Muscle layer of duodenum (tissue), 2 donors: Measurements from ENCODE around the gene PDSS2.
"Not testable (repeated sequence)": the region's sequence is repeated elsewhere in the genome, so short reads cannot be mapped to it uniquely, and the experiment has no call there.

Experiments used
- H3K27ac ChIP-seq: one replicate; pipeline ENCODE4 v1.7.0; 2013; ENCODE audit warnings: mild to moderate bottlenecking, low read length
- H3K27me3 ChIP-seq: one replicate; pipeline ENCODE4 v1.7.0; 2013; ENCODE audit warnings: low read depth, mild to moderate bottlenecking, control low read depth, low read length
- H3K36me3 ChIP-seq, 2 donors: one replicate each; pipeline ENCODE4 v1.7.0; 2013; ENCODE audit warnings: low read length in 2 of 2, control low read depth in 1 of 2, mild to moderate bottlenecking in 1 of 2; ENCODE audit not compliant: insufficient read depth in 2 of 2, control insufficient read depth in 1 of 2
- H3K4me1 ChIP-seq, 2 donors: one replicate each; pipeline ENCODE4 v1.7.0; 2013; ENCODE audit warnings: low read length in 2 of 2, mild to moderate bottlenecking in 2 of 2, control low read depth in 1 of 2, moderate library complexity in 1 of 2; ENCODE audit not compliant: insufficient read depth in 2 of 2, control insufficient read depth in 1 of 2
- H3K4me3 ChIP-seq, 2 donors: one replicate each; pipeline ENCODE4 v1.7.0; 2013; ENCODE audit warnings: low read length in 2 of 2, low read depth in 1 of 2, mild to moderate bottlenecking in 1 of 2
- H3K9me3 ChIP-seq, 2 donors: one replicate each; pipeline ENCODE4 v1.7.0; 2013; ENCODE audit warnings: low read length in 2 of 2, control low read depth in 1 of 2, mild to moderate bottlenecking in 1 of 2; ENCODE audit not compliant: control insufficient read depth in 1 of 2
- donor health status: healthy.

PDSS2 gene

GRCh38 chr6:107121266-107121665 is 338.1 kb downstream of the PDSS2 start:
- Histone ChIP-seq H3K27me3 (no peaks in the 10 kb centered on the region), H3K27ac (no peak overlapping the region), H3K36me3 (no peaks in the 10 kb centered on the region), H3K4me1 (peaks cover 0 to 5% of the 10 kb centered on the region in 2 donors), H3K4me3 (no peak overlapping the region), H3K9me3 (no peaks in the 10 kb centered on the region)

- H3K4me1 ChIP-seq, result peaks cover 0 to 12% of the 10 kb centered on the region in 2 donors
- no peaks in the 10 kb centered on the region for H3K36me3 ChIP-seq
- H3K4me3 ChIP-seq, result no peak overlapping the region
- no peaks in the 10 kb centered on the region for H3K9me3 ChIP-seq
- H3K27ac ChIP-seq, result no peak overlapping the region
- H3K27me3 ChIP-seq, result no peaks in the 10 kb centered on the region
Observed at GRCh38 chr6:107120404-107120803, 339.0 kb downstream of the PDSS2 start.

GRCh38 chr6:107118976-107119375 is 340.4 kb downstream of the PDSS2 start:
- Histone ChIP-seq H3K9me3 (no peaks in the 10 kb centered on the region), H3K4me3 (no peak overlapping the region), H3K27me3 (no peaks in the 10 kb centered on the region), H3K36me3 (no peaks in the 10 kb centered on the region), H3K27ac (no peak overlapping the region), H3K4me1 (peaks cover under 1 to 13% of the 10 kb centered on the region in 2 donors)

GRCh38 chr6:107118540-107118939 is 340.8 kb downstream of the PDSS2 start:
- H3K4me1 ChIP-seq, result peaks cover 4 to 17% of the 10 kb centered on the region in 2 donors
- H3K9me3 ChIP-seq, H3K27me3 ChIP-seq, H3K27ac ChIP-seq, H3K36me3 ChIP-seq, H3K4me3 ChIP-seq: not testable (repeated sequence)

GRCh38 chr6:107116931-107117330 is 342.4 kb downstream of the PDSS2 start:
- peak overlapping the region in 1 of 2 donors; percentile 78 for H3K4me3 ChIP-seq
- no peaks in the 10 kb centered on the region for H3K9me3 ChIP-seq
- H3K27ac ChIP-seq, result no peak overlapping the region
- H3K27me3 ChIP-seq, result no peaks in the 10 kb centered on the region
- peaks cover 4 to 21% of the 10 kb centered on the region in 2 donors for H3K4me1 ChIP-seq
- no peaks in the 10 kb centered on the region for H3K36me3 ChIP-seq

GRCh38 chr6:107116328-107116892 is 343.0 kb downstream of the PDSS2 start:
- no peaks in the 10 kb centered on the region for H3K36me3 ChIP-seq
- H3K27me3 ChIP-seq, result no peaks in the 10 kb centered on the region
- peak overlapping the region; percentile 78 to 83 for H3K4me3 ChIP-seq
- peak overlapping the region; percentile 67 for H3K27ac ChIP-seq
- no peaks in the 10 kb centered on the region for H3K9me3 ChIP-seq
- peaks cover 4 to 21% of the 10 kb centered on the region in 2 donors for H3K4me1 ChIP-seq

- Histone ChIP-seq H3K27ac (peak overlapping the region; percentile 67), H3K9me3 (no peaks in the 10 kb centered on the region), H3K36me3 (no peaks in the 10 kb centered on the region), H3K4me3 (peak overlapping the region; percentile 78 to 83), H3K4me1 (peaks cover 4 to 21% of the 10 kb centered on the region in 2 donors), H3K27me3 (no peaks in the 10 kb centered on the region)
Observed at GRCh38 chr6:107115695-107116327, 343.6 kb downstream of the PDSS2 start.

GRCh38 chr6:107114926-107115694 is 344.3 kb downstream of the PDSS2 start, which contains the start of gene BEND3:
Gene BEND3, minus strand, starts transcription at chr6:107115515. Its CDS starts 16,230 bp downstream, at chr6:107099285.
- Histone ChIP-seq H3K9me3 (no peaks in the 10 kb centered on the region), H3K36me3 (no peaks in the 10 kb centered on the region), H3K27me3 (no peaks in the 10 kb centered on the region), H3K4me3 (peak within 1 kb of the TSS; percentile 78 to 83), H3K4me1 (peaks cover 4 to 21% of the 10 kb centered on the region in 2 donors), H3K27ac (peak within 1 kb of the TSS; percentile 67)

GRCh38 chr6:107114213-107114925 is 345.0 kb downstream of the PDSS2 start:
- H3K27ac ChIP-seq, result no peak overlapping the region

GRCh38 chr6:107110200-107110599 is 349.2 kb downstream of the PDSS2 start:
- Histone ChIP-seq H3K4me1 (peaks cover 4 to 8% of the 10 kb centered on the region in 2 donors), H3K36me3 (no peaks in the 10 kb centered on the region), H3K27me3 (no peaks in the 10 kb centered on the region), H3K27ac (no peak overlapping the region), H3K4me3 (no peak overlapping the region), H3K9me3 (no peaks in the 10 kb centered on the region)

More at GRCh38 chr6:107114213-107114925, 345.0 kb downstream of the PDSS2 start:
- Histone ChIP-seq H3K36me3 (no peaks in the 10 kb centered on the region), H3K4me3 (peak overlapping the region; percentile 63 to 70), H3K4me1 (peaks cover 4 to 21% of the 10 kb centered on the region in 2 donors), H3K27me3 (no peaks in the 10 kb centered on the region), H3K9me3 (no peaks in the 10 kb centered on the region)
